K562 (cell line): Measurements from ENCODE around the gene RETREG1. TPM values are rescaled to one million over a fixed set of nuclear protein-coding genes. Genes with fewer than 3 reads are reported as not detected.

Source experiments
- ATAC-seq: fragments of 200-7000 bp; cut with Tn5 transposase; 3 replicates; pipeline ENCODE4 v1.9.1; 2020; ENCODE audit warnings: moderate library complexity
- BruUV-seq: library from RNA; stranded (reverse); fragments of 400-500 nt; replicated peaks from 2 replicates; lab custom pipeline; 2021; lab: Mats Ljungman, UMichigan
- CTCF ChIA-PET: fragments of 300-600 bp; formaldehyde crosslinking; extraction: SDS; loops from one replicate; lab custom pipeline; 2021; ENCODE audit warnings: low intra/inter-chr PET ratio; lab: Yijun Ruan, JAX
- POLR2A ChIA-PET: fragments of 300-600, 350-650 bp; sonication (Branson Sonifier 250); formaldehyde crosslinking; extraction: SDS; loops from one replicate; lab custom pipeline; 2021; ENCODE audit warnings: antibody characterized with exemption, inconsistent platforms; lab: Yijun Ruan, JAX
- DNase-seq, 4 experiments: peaks; one replicate each; pipeline versions ENCODE4 v3.0.0 to v3.0.0-alpha.2; 2011 to 2018; ENCODE audit warnings: low spot score in 3 of 4, mixed read lengths in 3 of 4; ENCODE audit errors: extremely low read depth in 1 of 4
- FAIRE-seq: peaks from 2 replicates; lab custom pipeline; 2011; peaks lifted over from hg19 to GRCh38; lab: Jason Lieb, UNC
- H2AFZ ChIP-seq: 2 replicates; pipeline ENCODE4 v1.6.0; 2011; ENCODE audit warnings: low read depth, low read length, control low read depth, inconsistent platforms
- H3K27ac ChIP-seq: fragments of 200-600 bp; 3 replicates; pipeline ENCODE4 v1.8.0; 2011; ENCODE audit warnings: low read depth, mild to moderate bottlenecking, control low read depth, inconsistent platforms, low read length, moderate library complexity, mixed read lengths; ENCODE audit errors: extremely low read depth
- H3K27me3 ChIP-seq, 2 experiments: fragments of 300-600 bp in 1 of 2; 2 replicates in 1 of 2; 3 replicates in 1 of 2; pipeline versions ENCODE4 v1.6.0 to v1.8.0; 2011; ENCODE audit warnings: inconsistent platforms in 2 of 2, low read length in 2 of 2, mild to moderate bottlenecking in 1 of 2, mixed read lengths in 1 of 2, moderate library complexity in 1 of 2; ENCODE audit not compliant: control insufficient read depth in 2 of 2, insufficient read depth in 2 of 2
- H3K36me3 ChIP-seq: fragments of 300-600 bp; 3 replicates; pipeline ENCODE4 v1.8.0; 2011; ENCODE audit warnings: mild to moderate bottlenecking, low read length, inconsistent platforms; ENCODE audit not compliant: control insufficient read depth, insufficient read depth
- H3K4me1 ChIP-seq, 2 experiments: fragments of 200-600 bp in 1 of 2; replicated peaks in 1 of 2; 2 replicates in 1 of 2; 3 replicates in 1 of 2; pipeline versions ENCODE4 v1.5.1 to v1.8.0; 2011; ENCODE audit warnings: inconsistent platforms in 2 of 2, low read length in 2 of 2, mild to moderate bottlenecking in 1 of 2, mixed read lengths in 1 of 2, moderate library complexity in 1 of 2; ENCODE audit not compliant: control insufficient read depth in 2 of 2, insufficient read depth in 2 of 2
- H3K4me2 ChIP-seq: 2 replicates; pipeline ENCODE4 v1.6.1; 2011; ENCODE audit warnings: low read length, control low read depth, inconsistent platforms, mixed read lengths; ENCODE audit not compliant: insufficient read depth
- H3K4me3 ChIP-seq: fragments of 200-600 bp; sonication (generic), shearing (Covaris generic); 2 replicates; pipeline ENCODE4 v1.5.1; 2016; ENCODE audit warnings: control low read depth, inconsistent platforms
- H3K79me2 ChIP-seq: fragments of 200-600 bp; 3 replicates; pipeline ENCODE4 v1.8.0; 2011; ENCODE audit warnings: low read length, inconsistent platforms; ENCODE audit not compliant: control insufficient read depth, insufficient read depth
- H3K9ac ChIP-seq, 2 experiments: 2 replicates each; pipeline versions ENCODE4 v1.6.0 to v1.6.1; 2011; ENCODE audit warnings: low read depth in 2 of 2, low read length in 2 of 2, control low read depth in 1 of 2, inconsistent platforms in 1 of 2, mild to moderate bottlenecking in 1 of 2, mixed read lengths in 1 of 2; ENCODE audit not compliant: insufficient read depth in 1 of 2
- H3K9me1 ChIP-seq: one replicate; pipeline ENCODE4 v1.6.0; 2011; ENCODE audit warnings: inconsistent platforms, mild to moderate bottlenecking, low read length, moderate library complexity; ENCODE audit not compliant: control insufficient read depth, insufficient read depth
- H3K9me3 ChIP-seq: replicated peaks from 2 replicates; pipeline ENCODE4 v1.5.1; 2011; ENCODE audit warnings: low read depth, low read length, inconsistent platforms; ENCODE audit not compliant: control insufficient read depth, insufficient read depth
- H4K20me1 ChIP-seq: replicated peaks from 2 replicates; pipeline ENCODE4 v1.6.1; 2011; ENCODE audit warnings: low read length, inconsistent platforms, mixed read lengths; ENCODE audit not compliant: control insufficient read depth, insufficient read depth
- ARID1B ChIP-seq: fragments of 450-650 bp; IDR thresholded peaks from 2 replicates; pipeline ENCODE4 v1.6.1; 2016; ENCODE audit warnings: antibody characterized with exemption, mild to moderate bottlenecking, inconsistent platforms
- CREB1 ChIP-seq, 2 experiments: sonication (generic) in 1 of 2; formaldehyde crosslinking in 1 of 2; IDR thresholded peaks; 2 replicates each; pipeline versions ENCODE4 v1.6.1 to v1.8.0; 2012 to 2022; ENCODE audit warnings: inconsistent platforms in 1 of 2, mild to moderate bottlenecking in 1 of 2, missing genetic modification reagents in 1 of 2, moderate library complexity in 1 of 2
- FOXA1 ChIP-seq: fragments of 450-650 bp; IDR thresholded peaks from 2 replicates; pipeline ENCODE4 v1.6.1; 2016; ENCODE audit warnings: mild to moderate bottlenecking, borderline replicate concordance
- GMEB1 ChIP-seq: fragments of 250-450 bp; sonication (Bioruptor Pico); IDR thresholded peaks from 2 replicates; pipeline ENCODE4 v1.4.0; 2020; ENCODE audit warnings: mild to moderate bottlenecking
- HDAC6 ChIP-seq: IDR thresholded peaks from 2 replicates; pipeline ENCODE4 v1.6.1; 2012; ENCODE audit warnings: low read depth, mild to moderate bottlenecking, control low read depth, inconsistent platforms, low read length, moderate library complexity
- IRF2 ChIP-seq: sonication (generic); formaldehyde crosslinking; IDR thresholded peaks from 2 replicates; pipeline ENCODE4 v1.8.1; 2022; ENCODE audit warnings: mild to moderate bottlenecking, missing genetic modification reagents
- POLR3A ChIP-seq: IDR thresholded peaks from 2 replicates; pipeline ENCODE4 v1.6.1; 2011; ENCODE audit warnings: borderline replicate concordance, mild to moderate bottlenecking, moderate library complexity; ENCODE audit not compliant: insufficient read length, insufficient read depth; ENCODE audit errors: extremely low read depth
- RBBP5 ChIP-seq: fragments of 200-600 bp; sonication (generic); IDR thresholded peaks from 2 replicates; pipeline ENCODE4 v1.6.1; 2012; ENCODE audit warnings: borderline replicate concordance, mild to moderate bottlenecking, low read length, control low read depth, inconsistent platforms; ENCODE audit not compliant: insufficient read depth, poor library complexity, severe bottlenecking
- SP2 ChIP-seq: IDR thresholded peaks from 2 replicates; pipeline ENCODE4 v1.6.1; 2011; ENCODE audit warnings: mild to moderate bottlenecking, low read depth, low read length, moderate library complexity; ENCODE audit not compliant: poor library complexity, severe bottlenecking; ENCODE audit errors: extremely low read depth
- ZNF121 ChIP-seq: sonication (generic); formaldehyde crosslinking; conservative IDR thresholded peaks from 2 replicates; pipeline ENCODE4 v1.8.0; 2022; ENCODE audit warnings: missing genetic modification reagents
- ZNF217 ChIP-seq: sonication (generic); formaldehyde crosslinking; IDR thresholded peaks from 2 replicates; pipeline ENCODE4 v1.8.0; 2022; ENCODE audit warnings: mild to moderate bottlenecking, missing genetic modification reagents
- ZNF311 ChIP-seq: fragments of 250-450 bp; sonication (Bioruptor Pico); IDR thresholded peaks from 2 replicates; pipeline ENCODE4 v1.4.0; 2020; ENCODE audit warnings: mild to moderate bottlenecking, moderate library complexity
- WGBS: fragments of 100-300 bp; shearing (Covaris generic); methylation state at CpG from one replicate; pipeline ENCODE4 v1.1.6; 2016; ENCODE audit warnings: low coverage, mixed read lengths; ENCODE audit not compliant: insufficient coverage; ENCODE audit errors: missing lambda C conversion rate; 5-methylcytosine and 5-hydroxymethylcytosine counted together
- in situ Hi-C: fragments of 300-500 bp; cut with MboI; formaldehyde crosslinking; loops from 4 replicates; pipeline ENCODE4 v1.15.0; 2018; ENCODE audit warnings: inconsistent platforms, mixed read lengths
- intact Hi-C: fragments of 100-400 bp; cut with micrococcal nuclease; formaldehyde crosslinking; loops from 2 replicates; pipeline ENCODE4 v1.14.2; 2022
- polyA plus RNA-seq, 8 experiments: library from polyadenylated mRNA; depleted of rRNA in 4 of 8; stranded (reverse) in 5 of 8; unstranded in 3 of 8; fragments of >200 nt; fragmentation: Nextera tagmentation in 2 of 8; fragmentation: Illumina TruSeq in 1 of 8; extraction: Ambion mirVana in 2 of 8; extraction: Trizol in 1 of 8; gene quantifications; 2 replicates each; pipeline versions ENCODE4 v1.2.1 to v1.2.3, GENCODE V29; 2011 to 2014; ENCODE audit warnings: inconsistent platforms in 1 of 8, missing spikeins in 1 of 8
- total RNA-seq, 7 experiments: library from RNA; depleted of rRNA in 6 of 7; stranded (reverse); fragments of >200 nt in 6 of 7; fragmentation: Illumina TruSeq in 2 of 7; extraction: Trizol in 2 of 7; gene quantifications; 2 replicates each; pipeline versions ENCODE4 v1.2.1 to v1.2.3, GENCODE V29; 2011 to 2021; ENCODE audit warnings: low replicate concordance in 1 of 7
- TF ChIP-seq, protein P1 (sequence below): IDR thresholded peaks from 2 replicates; pipeline ENCODE4 v1.6.1; 2011; ENCODE audit not compliant: insufficient read length; ENCODE audit errors: extremely low read depth

The RETREG1 gene
- total and polyA plus RNA-seq, 9 of the 15 experiments (the other 6 are each of a cell fraction or from before 2014, with no cell fraction given), result 0.01 to 0.20 (median 0.08) TPM; not detected in 5

- ChIA-PET CTCF (no interaction called here), POLR2A (no interaction called here)
- H3K9me1 ChIP-seq, result no peaks in the 10 kb centered on the region
- DNase-seq (no peak), FAIRE-seq (no peak), ATAC-seq (no peak)
- H2AFZ ChIP-seq, result no peak overlapping the region
- H3K27ac ChIP-seq, result no peak overlapping the region
- peaks cover 28% of the 10 kb centered on the region for H3K79me2 ChIP-seq
- no peak overlapping the region for H3K9ac ChIP-seq
- peaks cover 95% of the 10 kb centered on the region for H3K36me3 ChIP-seq
- no peaks in the 10 kb centered on the region for H3K27me3 ChIP-seq
- no peak overlapping the region for H3K4me3 ChIP-seq
- peaks cover 0 to 16% of the 10 kb centered on the region in 2 experiments; a peak in 2 of 5 replicates for H3K4me1 ChIP-seq
- H3K9me3 ChIP-seq, result no peaks in the 10 kb centered on the region
- no TSS peak for BruUV-seq
- in situ Hi-C loops (loop anchor here (10.0 kb wide), 2 partner anchors 99 to 289 kb away; no protein-coding TSS in a partner anchor), intact Hi-C loops (no loop called here)
- TF ChIP-seq, protein P1, sequence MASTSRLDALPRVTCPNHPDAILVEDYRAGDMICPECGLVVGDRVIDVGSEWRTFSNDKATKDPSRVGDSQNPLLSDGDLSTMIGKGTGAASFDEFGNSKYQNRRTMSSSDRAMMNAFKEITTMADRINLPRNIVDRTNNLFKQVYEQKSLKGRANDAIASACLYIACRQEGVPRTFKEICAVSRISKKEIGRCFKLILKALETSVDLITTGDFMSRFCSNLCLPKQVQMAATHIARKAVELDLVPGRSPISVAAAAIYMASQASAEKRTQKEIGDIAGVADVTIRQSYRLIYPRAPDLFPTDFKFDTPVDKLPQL, result no peak
- no peak for TF ChIP-seq FOXA1
- no peak for TF ChIP-seq IRF2 (CRISPR knock-in tag)
- no peak for TF ChIP-seq CREB1 (IDR thresholded peaks at IDR 0.05)
- TF ChIP-seq CREB1 (CRISPR knock-in tag; IDR thresholded peaks at IDR 0.05), result no peak
- H4K20me1 ChIP-seq, result peaks cover 8% of the 10 kb centered on the region
- no peak overlapping the region for H3K4me2 ChIP-seq
Measured at GRCh38 chr5:16453609-16454008, 163.2 kb downstream of the RETREG1 start.

GRCh38 chr5:16450163-16450562 is 166.6 kb downstream of the RETREG1 start:
- BruUV-seq, result no TSS peak
- ATAC-seq (no peak), DNase-seq (no peak), FAIRE-seq (no peak)
- no peak overlapping the region for H3K9ac ChIP-seq
- H3K4me3 ChIP-seq, result no peak overlapping the region
- no peaks in the 10 kb centered on the region for H3K27me3 ChIP-seq
- no peak overlapping the region for H2AFZ ChIP-seq
- no peak overlapping the region for H3K4me2 ChIP-seq
- no peaks in the 10 kb centered on the region for H4K20me1 ChIP-seq
- H3K9me1 ChIP-seq, result no peaks in the 10 kb centered on the region
- in situ Hi-C loops (loop anchor here (10.0 kb wide), 2 partner anchors 95 to 285 kb away; no protein-coding TSS in a partner anchor), intact Hi-C loops (no loop called here)
- ChIA-PET POLR2A (no interaction called here), CTCF (no interaction called here)
- peaks cover 69% of the 10 kb centered on the region for H3K36me3 ChIP-seq
- H3K9me3 ChIP-seq, result no peaks in the 10 kb centered on the region
- peaks cover 0 to 4% of the 10 kb centered on the region in 2 experiments; a peak in 2 of 5 replicates for H3K4me1 ChIP-seq
- 47% methylated on average over 2 of the region's 2 CpGs for WGBS
- H3K27ac ChIP-seq, result no peak overlapping the region
- peaks cover 14% of the 10 kb centered on the region for H3K79me2 ChIP-seq
- no peak for TF ChIP-seq ZNF311 (CRISPR knock-in tag)
- no peak for TF ChIP-seq HDAC6
- TF ChIP-seq SP2, result no peak
- no peak for TF ChIP-seq ZNF121 (CRISPR knock-in tag)
- no peak for TF ChIP-seq ARID1B
- TF ChIP-seq ZNF217 (CRISPR knock-in tag), result no peak
- no peak for TF ChIP-seq RBBP5
- no peak for TF ChIP-seq POLR3A
- no peak for TF ChIP-seq GMEB1 (CRISPR knock-in tag)
